Lower lobe of right lung (tissue), 2 donors: ENCODE data around the gene ROBO1. TPM values are rescaled to one million over a fixed set of nuclear protein-coding genes. Genes with fewer than 3 reads are reported as not detected.

Experiments
- ATAC-seq, 2 donors: fragments of 200-7000 bp; cut with Tn5 transposase; one replicate each; pipeline ENCODE4 v1.9.1; 2020 to 2022; ENCODE audit warnings: mild to moderate bottlenecking in 2 of 2, moderate library complexity in 2 of 2
- DNase-seq: peaks from one replicate; pipeline ENCODE4 v3.0.0-alpha.2; 2020
- H3K27ac ChIP-seq: fragments of 200-600 bp; one replicate; pipeline ENCODE4 v1.8.0; 2022
- H3K27me3 ChIP-seq: fragments of 200-600 bp; one replicate; pipeline ENCODE4 v1.8.0; 2022; ENCODE audit warnings: low read depth
- H3K36me3 ChIP-seq: fragments of 200-600 bp; one replicate; pipeline ENCODE4 v1.8.0; 2022; ENCODE audit warnings: mild to moderate bottlenecking
- H3K4me1 ChIP-seq: fragments of 200-600 bp; one replicate; pipeline ENCODE4 v1.8.0; 2022
- H3K4me3 ChIP-seq: fragments of 200-600 bp; one replicate; pipeline ENCODE4 v1.8.0; 2022; ENCODE audit warnings: mild to moderate bottlenecking
- H3K9me3 ChIP-seq: fragments of 200-600 bp; one replicate; pipeline ENCODE4 v1.8.0; 2022
- intact Hi-C: fragments of 100-400 bp; cut with DNase I; formaldehyde crosslinking; loops from one replicate; pipeline ENCODE4 v1.11.0; 2022
- total RNA-seq: library from RNA; stranded (reverse); fragmentation: NEBNext Ultra II Directional; extraction: Animal tissue kit (Norgen Biotek cat#: 25700); gene quantifications from one replicate; pipeline ENCODE4 v1.2.1, GENCODE V29; 2021
- TF ChIP-seq, protein P1 (sequence below): fragments of 200-600 bp; IDR thresholded peaks from one replicate; pipeline ENCODE4 v1.8.0; 2022; ENCODE audit warnings: antibody characterized with exemption, mild to moderate bottlenecking
- donor health status: DM: no; HTN: yes; CAD: no; lungs with severe emphysema.

Gene ROBO1
- total RNA-seq, 1 donor from 2014 or later, result 14.8 TPM

DNA sequence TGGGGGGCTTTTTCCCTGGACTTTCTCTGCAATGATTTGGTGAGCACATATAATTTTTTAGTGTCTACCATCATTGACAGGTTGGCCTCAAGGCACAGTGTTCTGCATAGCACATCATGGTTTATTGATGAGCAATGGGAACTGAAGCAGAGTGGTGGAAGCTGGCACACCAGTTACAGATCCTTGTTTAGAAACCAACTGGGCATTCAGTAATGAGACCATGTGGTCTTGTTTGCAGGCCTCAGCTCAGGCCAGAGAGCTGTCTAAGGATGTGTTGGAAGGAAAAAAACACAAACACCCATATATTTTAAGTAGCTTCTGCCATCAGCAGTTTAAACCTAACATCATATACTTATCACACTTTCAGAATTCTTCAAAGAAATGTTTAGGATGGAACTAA is 610.6 kb downstream of the ROBO1 start:
- no peak overlapping the region for H3K27ac ChIP-seq
- no peaks in the 10 kb centered on the region for H3K27me3 ChIP-seq
- intact Hi-C loops, result no loop called here
- H3K4me3 ChIP-seq, result no peak overlapping the region
- H3K36me3 ChIP-seq, result no peaks in the 10 kb centered on the region
- ATAC-seq (no peak), DNase-seq (no peak)
- TF ChIP-seq, protein P1, sequence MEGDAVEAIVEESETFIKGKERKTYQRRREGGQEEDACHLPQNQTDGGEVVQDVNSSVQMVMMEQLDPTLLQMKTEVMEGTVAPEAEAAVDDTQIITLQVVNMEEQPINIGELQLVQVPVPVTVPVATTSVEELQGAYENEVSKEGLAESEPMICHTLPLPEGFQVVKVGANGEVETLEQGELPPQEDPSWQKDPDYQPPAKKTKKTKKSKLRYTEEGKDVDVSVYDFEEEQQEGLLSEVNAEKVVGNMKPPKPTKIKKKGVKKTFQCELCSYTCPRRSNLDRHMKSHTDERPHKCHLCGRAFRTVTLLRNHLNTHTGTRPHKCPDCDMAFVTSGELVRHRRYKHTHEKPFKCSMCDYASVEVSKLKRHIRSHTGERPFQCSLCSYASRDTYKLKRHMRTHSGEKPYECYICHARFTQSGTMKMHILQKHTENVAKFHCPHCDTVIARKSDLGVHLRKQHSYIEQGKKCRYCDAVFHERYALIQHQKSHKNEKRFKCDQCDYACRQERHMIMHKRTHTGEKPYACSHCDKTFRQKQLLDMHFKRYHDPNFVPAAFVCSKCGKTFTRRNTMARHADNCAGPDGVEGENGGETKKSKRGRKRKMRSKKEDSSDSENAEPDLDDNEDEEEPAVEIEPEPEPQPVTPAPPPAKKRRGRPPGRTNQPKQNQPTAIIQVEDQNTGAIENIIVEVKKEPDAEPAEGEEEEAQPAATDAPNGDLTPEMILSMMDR, result no peak
- no peaks in the 10 kb centered on the region for H3K4me1 ChIP-seq
- H3K9me3 ChIP-seq, result no peaks in the 10 kb centered on the region

DNA sequence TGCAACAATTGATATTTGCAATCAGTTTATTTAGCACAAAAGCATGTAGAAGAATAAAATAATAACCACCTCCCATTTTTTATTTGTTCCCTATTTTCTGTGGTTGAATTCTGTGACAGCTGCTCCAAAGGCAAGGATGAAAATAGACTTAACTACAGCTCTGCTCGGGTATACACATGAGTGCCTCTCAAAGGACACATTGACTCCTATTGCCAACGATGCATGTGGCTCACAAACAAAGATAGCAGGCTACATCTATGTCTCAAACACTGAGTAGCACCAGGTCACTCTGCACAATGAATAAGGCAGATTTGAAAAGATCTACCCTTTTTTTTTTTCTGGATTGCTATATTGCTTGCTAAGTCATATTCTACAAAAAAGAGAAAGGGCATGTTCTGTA is 612.9 kb downstream of the ROBO1 start:
- H3K4me3 ChIP-seq, result no peak overlapping the region
- TF ChIP-seq, protein P1, result no peak
- ATAC-seq (no peak), DNase-seq (no peak)
- H3K27me3 ChIP-seq, result no peaks in the 10 kb centered on the region
- H3K27ac ChIP-seq, result no peak overlapping the region
- H3K9me3 ChIP-seq, result no peaks in the 10 kb centered on the region
- intact Hi-C loops, result no loop called here
- no peaks in the 10 kb centered on the region for H3K36me3 ChIP-seq
- H3K4me1 ChIP-seq, result no peaks in the 10 kb centered on the region

DNA sequence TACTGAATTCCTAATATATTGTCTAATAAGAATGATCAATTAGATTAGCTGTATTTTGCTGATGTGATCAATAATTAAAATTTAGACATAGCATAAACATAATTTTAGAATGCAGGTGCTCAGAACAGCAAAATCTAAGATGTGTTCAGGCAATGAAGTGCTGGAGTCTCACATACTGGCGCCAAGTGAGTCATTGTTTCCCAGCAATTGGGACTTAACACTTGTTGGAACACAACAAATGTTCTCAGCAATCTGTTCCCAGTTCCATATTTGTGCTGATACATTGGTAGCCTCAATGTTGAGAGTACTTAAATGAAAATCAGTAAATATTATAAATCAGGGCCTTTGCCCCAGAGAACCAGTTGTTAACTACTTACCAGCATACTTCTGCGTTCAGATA is 619.0 kb downstream of the ROBO1 start:
- H3K4me3 ChIP-seq, result no peak overlapping the region
- H3K9me3 ChIP-seq, result no peaks in the 10 kb centered on the region
- DNase-seq (no peak), ATAC-seq (no peak)
- TF ChIP-seq, protein P1, result no peak
- no peaks in the 10 kb centered on the region for H3K27me3 ChIP-seq
- no peak overlapping the region for H3K27ac ChIP-seq
- no peaks in the 10 kb centered on the region for H3K36me3 ChIP-seq
- intact Hi-C loops, result no loop called here
- no peaks in the 10 kb centered on the region for H3K4me1 ChIP-seq

DNA sequence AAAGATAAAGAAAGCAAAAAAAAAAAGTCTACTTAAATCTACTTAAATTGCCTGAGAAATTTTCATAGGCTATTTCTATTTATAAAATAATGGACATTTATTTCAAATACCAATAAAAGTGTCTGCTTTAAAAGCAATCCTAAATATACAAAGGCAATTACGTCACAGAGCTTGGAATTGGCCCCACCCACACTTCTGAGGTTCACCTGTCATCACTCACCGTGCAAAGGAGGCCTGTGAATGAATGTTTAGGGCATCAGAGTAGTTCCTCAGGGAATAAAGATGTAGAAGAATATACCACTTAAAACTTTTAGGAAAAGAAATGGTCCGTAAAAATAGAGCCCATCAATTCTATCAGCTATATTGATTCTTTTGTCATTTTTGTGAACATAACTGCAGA is 621.8 kb downstream of the ROBO1 start:
- Histone ChIP-seq H3K4me3 (no peak overlapping the region), H3K27me3 (no peaks in the 10 kb centered on the region), H3K4me1 (no peaks in the 10 kb centered on the region), H3K36me3 (no peaks in the 10 kb centered on the region), H3K27ac (no peak overlapping the region), H3K9me3 (no peaks in the 10 kb centered on the region)
- no peak for ATAC-seq
- intact Hi-C loops, result no loop called here
- TF ChIP-seq, protein P1, result no peak
- no peak for DNase-seq

DNA sequence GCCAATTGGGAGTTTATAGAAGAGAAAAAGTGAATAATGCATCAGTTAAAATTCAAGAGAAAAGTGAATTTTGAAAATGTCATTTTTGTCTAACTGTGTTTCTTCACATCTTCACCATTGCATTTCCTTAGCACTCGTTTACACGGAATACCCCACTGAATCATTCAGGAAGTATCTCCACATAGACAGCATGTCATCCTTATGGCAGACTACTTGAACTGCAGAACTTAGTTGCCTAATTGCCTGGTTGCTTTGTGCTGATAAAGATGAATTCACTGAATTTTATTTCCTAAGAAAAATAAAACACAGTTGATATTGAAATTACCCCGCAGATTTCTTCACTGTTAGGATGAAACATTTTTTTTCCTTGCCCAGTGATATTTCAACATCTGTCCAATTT is 627.1 kb downstream of the ROBO1 start:
- no peaks in the 10 kb centered on the region for H3K4me1 ChIP-seq
- no peaks in the 10 kb centered on the region for H3K9me3 ChIP-seq
- no peak for ATAC-seq
- no peak for DNase-seq
- TF ChIP-seq, protein P1, result no peak
- H3K4me3 ChIP-seq, result no peak overlapping the region
- intact Hi-C loops, result no loop called here
- H3K27ac ChIP-seq, result no peak overlapping the region
- no peaks in the 10 kb centered on the region for H3K36me3 ChIP-seq
- no peaks in the 10 kb centered on the region for H3K27me3 ChIP-seq
